ENCODE measurements around the gene NECTIN3. TPM values are rescaled to one million over a fixed set of nuclear protein-coding genes. Genes with fewer than 3 reads are reported as not detected.

The NECTIN3 gene, protein sequence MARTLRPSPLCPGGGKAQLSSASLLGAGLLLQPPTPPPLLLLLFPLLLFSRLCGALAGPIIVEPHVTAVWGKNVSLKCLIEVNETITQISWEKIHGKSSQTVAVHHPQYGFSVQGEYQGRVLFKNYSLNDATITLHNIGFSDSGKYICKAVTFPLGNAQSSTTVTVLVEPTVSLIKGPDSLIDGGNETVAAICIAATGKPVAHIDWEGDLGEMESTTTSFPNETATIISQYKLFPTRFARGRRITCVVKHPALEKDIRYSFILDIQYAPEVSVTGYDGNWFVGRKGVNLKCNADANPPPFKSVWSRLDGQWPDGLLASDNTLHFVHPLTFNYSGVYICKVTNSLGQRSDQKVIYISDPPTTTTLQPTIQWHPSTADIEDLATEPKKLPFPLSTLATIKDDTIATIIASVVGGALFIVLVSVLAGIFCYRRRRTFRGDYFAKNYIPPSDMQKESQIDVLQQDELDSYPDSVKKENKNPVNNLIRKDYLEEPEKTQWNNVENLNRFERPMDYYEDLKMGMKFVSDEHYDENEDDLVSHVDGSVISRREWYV
- total RNA-seq: 1 to 10 TPM; 5.8 to 9.1 TPM

DNA sequence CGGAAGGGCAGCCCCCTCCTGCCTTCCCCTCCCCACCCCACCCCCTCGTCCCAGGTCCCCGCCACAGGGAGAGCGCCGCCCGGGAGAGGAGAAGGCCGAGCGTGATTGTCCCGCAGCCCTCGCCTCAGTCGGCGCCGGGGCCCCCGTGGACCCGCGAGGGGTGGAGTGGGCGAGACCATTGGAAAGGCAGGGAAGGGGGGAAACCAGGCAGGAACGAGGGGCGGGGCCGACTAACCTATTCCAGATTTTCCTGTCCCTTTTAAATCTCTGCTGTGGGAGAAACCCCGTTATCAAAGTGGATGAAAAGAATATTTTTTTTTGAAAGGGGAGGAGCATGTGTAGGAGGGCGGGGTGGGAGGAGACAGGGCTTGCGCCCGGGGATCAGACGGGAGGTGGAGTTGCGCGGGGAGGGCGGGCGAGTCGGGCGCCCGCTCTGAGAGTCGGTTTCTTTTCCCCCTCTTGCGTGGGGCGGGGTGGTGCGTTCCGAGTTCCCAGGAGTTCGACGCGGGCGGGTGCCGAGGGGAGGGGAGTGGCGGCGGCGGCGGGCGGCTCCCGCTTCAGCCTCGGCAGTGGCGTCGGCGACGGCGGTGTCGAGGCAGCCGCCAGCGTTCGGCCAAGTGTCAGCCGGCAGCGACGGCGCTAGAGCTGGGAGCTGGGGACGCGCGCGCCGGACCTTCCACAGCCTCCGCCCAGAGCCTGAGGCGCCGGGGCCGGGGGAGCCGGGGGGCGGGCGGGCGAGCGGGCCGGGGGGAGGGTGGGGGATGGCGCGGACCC lies at the start of gene NECTIN3:
TSS of gene NECTIN3 (plus strand) at position 560 of the 774 bp plus-strand sequence. CDS start at position 762, 202 bp downstream.
- Mint-ChIP-seq H3K4me1 (ENCODE audit: low read depth) (peaks cover 29% of the 10 kb centered on the region), H3K27ac (peak within 1 kb of the TSS; percentile 89), H3K4me3 (peak within 1 kb of the TSS; percentile 93 to 96), H3K27me3 (ENCODE audit: low read depth) (peaks cover 55% of the 10 kb centered on the region), H3K9me3 (no peaks in the 10 kb centered on the region), H3K36me3 (ENCODE audit: insufficient read depth in 2 of 2) (peaks cover 4 to 8% of the 10 kb centered on the region in 2 donors)
- DNase-seq (peak; percentile 86 to 87), ATAC-seq (replicated peaks in 1 of 2) (peak; percentile 89 to 91)

DNA sequence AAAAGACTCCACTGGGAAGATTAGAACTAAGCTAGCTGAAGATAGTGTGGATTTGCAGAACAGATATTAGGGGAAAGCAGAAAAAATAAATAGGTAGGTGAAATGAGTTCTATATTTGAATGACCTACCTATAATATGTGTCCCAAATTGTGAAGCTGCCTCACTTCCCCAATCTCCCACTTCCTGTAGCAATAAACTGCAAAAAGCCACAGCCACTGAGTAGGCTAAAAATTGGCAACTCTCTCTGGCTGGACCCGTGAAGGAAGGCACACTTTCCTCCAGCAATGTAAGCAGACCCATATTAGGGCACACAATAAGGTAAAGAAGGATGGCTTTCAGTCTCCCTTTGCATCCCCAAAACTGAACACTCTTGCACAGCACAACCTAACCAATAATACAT lies 43.7 kb upstream of the NECTIN3 start:
- H3K36me3 Mint-ChIP-seq (ENCODE audit: insufficient read depth in 2 of 2): no peaks in the 10 kb centered on the region
- peaks cover 0 to 2% of the 10 kb centered on the region in 2 donors for H3K9me3 Mint-ChIP-seq
- no peak overlapping the region for H3K4me3 Mint-ChIP-seq
- peaks cover 12% of the 10 kb centered on the region for H3K27me3 Mint-ChIP-seq (ENCODE audit: low read depth)
- H3K27ac Mint-ChIP-seq: no peak overlapping the region
- no peak for DNase-seq
- ATAC-seq (replicated peaks in 1 of 2): no peak
- peaks cover 5% of the 10 kb centered on the region for H3K4me1 Mint-ChIP-seq (ENCODE audit: low read depth)

DNA sequence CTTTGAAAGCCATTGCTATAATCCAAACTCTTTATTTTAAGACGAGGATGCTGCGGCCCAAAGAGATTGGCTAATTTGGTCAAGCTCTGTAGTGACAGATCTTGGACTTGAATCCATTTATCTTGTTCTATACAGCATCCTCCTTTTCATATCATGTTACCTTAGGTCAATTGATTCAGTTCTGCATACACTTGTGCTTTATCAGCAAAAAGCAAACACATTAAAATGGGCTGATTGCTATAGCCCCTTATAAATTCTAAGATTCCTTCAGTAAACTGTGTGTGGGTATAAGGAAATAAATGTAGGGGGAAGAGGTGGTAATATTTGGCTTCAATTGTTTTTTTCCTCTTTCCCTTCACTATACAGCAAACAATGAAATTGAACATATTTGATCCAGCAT lies 40.1 kb upstream of the NECTIN3 start:
- peaks cover 2 to 3% of the 10 kb centered on the region in 2 donors for H3K36me3 Mint-ChIP-seq (ENCODE audit: insufficient read depth in 2 of 2)
- no peak for ATAC-seq (replicated peaks in 1 of 2)
- H3K27me3 Mint-ChIP-seq (ENCODE audit: low read depth): peaks cover 12% of the 10 kb centered on the region

DNA sequence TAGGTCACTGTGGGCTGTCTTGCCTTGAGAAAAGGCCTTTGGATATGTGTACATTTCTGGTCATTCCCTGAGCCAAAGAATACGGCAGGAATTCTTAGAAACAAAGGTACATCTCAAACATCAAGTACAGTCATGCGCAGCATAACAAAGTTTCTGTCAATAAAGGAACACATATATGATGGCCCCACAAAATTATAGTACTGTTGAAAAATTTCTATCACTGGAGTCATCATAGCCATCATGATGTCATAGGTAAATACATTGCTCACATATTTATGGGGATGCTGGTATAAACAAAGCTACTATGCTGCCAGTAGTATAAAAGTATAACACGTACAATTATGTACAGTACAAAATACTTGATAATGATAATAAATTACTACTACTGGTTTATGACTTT lies 38.9 kb upstream of the NECTIN3 start:
- H3K27ac Mint-ChIP-seq: no peak overlapping the region
- ATAC-seq (replicated peaks in 1 of 2) (no peak), DNase-seq (no peak)
- peaks cover 5 to 6% of the 10 kb centered on the region in 2 donors for H3K36me3 Mint-ChIP-seq (ENCODE audit: insufficient read depth in 2 of 2)
- H3K9me3 Mint-ChIP-seq: peaks cover 3 to 6% of the 10 kb centered on the region in 2 donors
- peaks cover 5% of the 10 kb centered on the region for H3K4me1 Mint-ChIP-seq (ENCODE audit: low read depth)
- H3K27me3 Mint-ChIP-seq (ENCODE audit: low read depth): peaks cover 12% of the 10 kb centered on the region
- no peak overlapping the region for H3K4me3 Mint-ChIP-seq

More for the DNA sequence above, 40.1 kb upstream of the NECTIN3 start:
- H3K27ac Mint-ChIP-seq: no peak overlapping the region
- peaks cover 2 to 3% of the 10 kb centered on the region in 2 donors for H3K9me3 Mint-ChIP-seq
- no peak overlapping the region for H3K4me3 Mint-ChIP-seq
- peaks cover 5% of the 10 kb centered on the region for H3K4me1 Mint-ChIP-seq (ENCODE audit: low read depth)
- no peak for DNase-seq

DNA sequence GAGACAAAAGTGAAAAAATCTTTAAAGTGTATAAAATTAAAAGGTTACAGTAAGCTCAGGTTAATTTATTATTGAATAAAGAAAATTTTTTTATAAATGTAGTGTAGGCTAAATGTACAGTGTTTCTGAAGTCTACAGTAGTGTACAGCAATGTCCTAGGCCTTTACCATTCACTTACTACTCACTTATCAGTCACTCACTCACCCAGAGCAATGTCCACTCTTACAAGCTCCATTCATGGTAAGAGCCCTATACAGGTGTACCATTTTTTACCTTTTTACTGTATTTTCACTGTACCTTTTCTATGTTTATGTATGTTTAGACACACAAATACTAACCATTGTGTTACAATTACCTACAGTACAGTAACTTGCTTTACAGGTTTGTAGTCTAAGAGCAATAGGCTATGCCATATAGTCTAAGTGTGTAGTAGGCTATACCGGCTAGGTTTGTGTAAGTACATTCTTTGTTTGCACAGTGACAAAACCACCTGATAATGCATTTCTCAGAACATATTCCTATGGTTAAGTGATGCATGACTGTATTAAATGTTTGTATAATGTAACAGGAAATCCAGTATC lies 38.1 kb upstream of the NECTIN3 start:
- peaks cover 5 to 6% of the 10 kb centered on the region in 2 donors for H3K36me3 Mint-ChIP-seq (ENCODE audit: insufficient read depth in 2 of 2)
- ATAC-seq (replicated peaks in 1 of 2) (no peak), DNase-seq (no peak)
- no peak overlapping the region for H3K4me3 Mint-ChIP-seq
- peaks cover 7% of the 10 kb centered on the region for H3K27me3 Mint-ChIP-seq (ENCODE audit: low read depth)
- no peak overlapping the region for H3K27ac Mint-ChIP-seq
- H3K9me3 Mint-ChIP-seq: peaks cover 5 to 6% of the 10 kb centered on the region in 2 donors
- peaks cover 5% of the 10 kb centered on the region for H3K4me1 Mint-ChIP-seq (ENCODE audit: low read depth)

DNA sequence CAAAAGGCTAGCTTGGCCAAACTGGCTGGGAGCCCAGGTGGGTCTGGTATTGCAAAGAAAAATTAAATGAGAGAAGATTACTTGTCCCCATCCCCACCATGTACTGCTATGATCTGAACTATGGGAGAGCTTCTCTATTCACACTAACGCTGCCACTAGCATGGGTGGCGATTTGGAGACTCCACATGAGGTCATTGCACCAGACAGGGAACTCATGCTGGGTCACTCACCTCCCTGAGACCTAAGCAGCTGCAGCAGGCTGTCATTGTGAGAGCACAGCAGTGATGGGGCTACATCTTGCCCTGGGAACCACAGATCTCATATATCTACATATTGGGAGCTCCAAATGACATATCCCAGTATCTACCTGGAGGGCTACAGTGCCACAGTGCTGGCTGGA lies 36.3 kb upstream of the NECTIN3 start:
- Mint-ChIP-seq H3K4me1 (ENCODE audit: low read depth) (no peaks in the 10 kb centered on the region), H3K36me3 (ENCODE audit: insufficient read depth in 2 of 2) (peaks cover 8% of the 10 kb centered on the region in 2 donors), H3K27ac (no peak overlapping the region), H3K4me3 (no peak overlapping the region), H3K27me3 (ENCODE audit: low read depth) (peaks cover 5% of the 10 kb centered on the region), H3K9me3 (peaks cover 9 to 11% of the 10 kb centered on the region in 2 donors)
- DNase-seq (no peak), ATAC-seq (replicated peaks in 1 of 2) (no peak)

DNA sequence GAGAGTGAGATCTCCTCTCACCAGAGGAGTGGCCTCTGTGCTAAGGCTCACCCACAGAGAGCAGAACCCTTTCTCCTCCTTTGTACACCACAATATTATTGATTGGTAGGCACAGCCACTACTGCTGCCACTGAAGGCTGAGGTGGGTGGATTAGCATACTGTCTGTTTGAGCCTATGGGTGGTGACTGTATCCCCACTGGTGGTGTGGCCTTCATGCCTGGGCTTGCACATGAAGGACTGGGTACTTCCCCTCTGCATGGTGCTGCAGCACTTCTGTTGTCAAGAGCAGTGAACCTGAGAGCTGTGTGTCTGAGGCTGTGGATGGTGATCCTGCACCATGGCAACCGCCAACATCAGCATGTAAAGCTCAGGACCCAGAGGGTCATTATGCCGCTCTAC lies 35.7 kb upstream of the NECTIN3 start:
- H3K27ac Mint-ChIP-seq: no peak overlapping the region
- H3K27me3 Mint-ChIP-seq (ENCODE audit: low read depth): peaks cover 5% of the 10 kb centered on the region
- H3K9me3 Mint-ChIP-seq: peaks cover 10 to 11% of the 10 kb centered on the region in 2 donors
- DNase-seq: no peak
- H3K36me3 Mint-ChIP-seq (ENCODE audit: insufficient read depth in 2 of 2): peaks cover 8% of the 10 kb centered on the region in 2 donors
- H3K4me3 Mint-ChIP-seq: no peak overlapping the region
- no peaks in the 10 kb centered on the region for H3K4me1 Mint-ChIP-seq (ENCODE audit: low read depth)
- ATAC-seq (replicated peaks in 1 of 2): no peak

DNA sequence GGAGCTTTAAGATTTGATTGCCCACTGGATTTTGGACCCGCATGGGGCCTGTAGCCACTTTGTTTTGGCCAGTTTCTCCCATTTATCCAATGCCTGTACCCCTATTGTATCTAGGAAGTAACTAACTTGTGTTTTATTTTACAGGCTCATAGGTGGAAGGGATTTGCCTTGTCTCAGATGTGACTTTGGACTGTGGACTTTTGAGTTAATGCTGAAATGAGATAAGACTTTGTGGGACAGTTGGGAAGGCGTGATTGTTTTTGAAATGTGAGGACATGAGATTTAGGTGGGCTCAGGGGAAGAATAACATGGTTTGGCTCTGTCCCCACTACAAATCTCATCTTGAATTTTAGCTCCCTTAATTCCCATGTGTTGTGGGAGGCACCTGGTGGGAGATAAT lies 30.7 kb upstream of the NECTIN3 start:
- Mint-ChIP-seq H3K4me1 (ENCODE audit: low read depth) (peaks cover 4% of the 10 kb centered on the region), H3K4me3 (no peak overlapping the region), H3K36me3 (ENCODE audit: insufficient read depth in 2 of 2) (peaks cover 8% of the 10 kb centered on the region in 2 donors), H3K27ac (no peak overlapping the region), H3K9me3 (peaks cover 11 to 14% of the 10 kb centered on the region in 2 donors), H3K27me3 (ENCODE audit: low read depth) (peaks cover 5% of the 10 kb centered on the region)
- DNase-seq: no peak
- ATAC-seq (replicated peaks in 1 of 2): no peak

DNA sequence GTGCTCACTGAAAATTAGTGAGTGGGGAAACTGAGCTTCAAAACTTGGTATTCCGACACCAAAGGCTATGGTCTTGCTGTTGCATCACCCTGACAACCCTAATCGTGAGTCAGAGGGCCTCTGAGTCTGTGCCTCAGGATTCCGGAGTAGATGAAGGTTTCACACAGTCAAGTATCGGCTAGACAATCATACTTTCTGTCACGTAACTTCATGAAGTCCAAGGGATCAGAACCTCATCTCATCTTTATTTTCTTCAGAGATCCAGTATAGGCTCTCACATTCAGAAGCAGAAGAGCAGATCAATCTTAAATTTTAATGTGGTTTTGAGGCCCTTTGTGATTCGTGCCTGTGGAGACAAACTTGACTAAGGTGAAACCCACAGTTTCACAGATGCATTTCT lies 26.1 kb upstream of the NECTIN3 start:
- Mint-ChIP-seq H3K4me1 (ENCODE audit: low read depth) (peaks cover 4% of the 10 kb centered on the region), H3K36me3 (ENCODE audit: insufficient read depth in 2 of 2) (no peaks in the 10 kb centered on the region), H3K9me3 (peaks cover 0 to 4% of the 10 kb centered on the region in 2 donors), H3K27ac (peak overlapping the region; percentile 50), H3K4me3 (no peak overlapping the region), H3K27me3 (ENCODE audit: low read depth) (no peaks in the 10 kb centered on the region)
- DNase-seq (peak in 1 of 2 donors; percentile 13), ATAC-seq (replicated peaks in 1 of 2) (peak; percentile 68 to 94)

DNA sequence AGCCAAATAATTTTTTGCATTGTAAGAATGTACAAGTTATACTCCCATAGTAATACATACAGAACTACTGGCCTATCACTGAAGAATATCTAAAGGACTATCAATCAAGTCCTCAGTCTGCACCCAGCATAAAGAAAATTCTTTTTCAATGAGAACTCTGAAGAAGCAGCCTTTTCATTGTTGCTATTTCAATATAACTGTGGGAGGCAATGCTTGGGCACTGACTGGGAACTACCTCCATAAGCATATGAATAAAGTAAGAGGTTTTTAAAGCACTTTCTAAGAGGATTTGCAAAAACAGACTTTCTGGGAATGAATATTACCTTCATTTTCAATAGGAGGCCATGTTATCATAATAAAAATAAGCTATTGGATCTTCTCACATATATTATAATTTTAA lies 24.6 kb upstream of the NECTIN3 start:
- peaks cover 8% of the 10 kb centered on the region for H3K27me3 Mint-ChIP-seq (ENCODE audit: low read depth)
- H3K9me3 Mint-ChIP-seq: no peaks in the 10 kb centered on the region
- no peak overlapping the region for H3K27ac Mint-ChIP-seq
- no peak for ATAC-seq (replicated peaks in 1 of 2)
- H3K4me1 Mint-ChIP-seq (ENCODE audit: low read depth): peaks cover 4% of the 10 kb centered on the region
- H3K4me3 Mint-ChIP-seq: no peak overlapping the region
- no peaks in the 10 kb centered on the region for H3K36me3 Mint-ChIP-seq (ENCODE audit: insufficient read depth in 2 of 2)
- no peak for DNase-seq

DNA sequence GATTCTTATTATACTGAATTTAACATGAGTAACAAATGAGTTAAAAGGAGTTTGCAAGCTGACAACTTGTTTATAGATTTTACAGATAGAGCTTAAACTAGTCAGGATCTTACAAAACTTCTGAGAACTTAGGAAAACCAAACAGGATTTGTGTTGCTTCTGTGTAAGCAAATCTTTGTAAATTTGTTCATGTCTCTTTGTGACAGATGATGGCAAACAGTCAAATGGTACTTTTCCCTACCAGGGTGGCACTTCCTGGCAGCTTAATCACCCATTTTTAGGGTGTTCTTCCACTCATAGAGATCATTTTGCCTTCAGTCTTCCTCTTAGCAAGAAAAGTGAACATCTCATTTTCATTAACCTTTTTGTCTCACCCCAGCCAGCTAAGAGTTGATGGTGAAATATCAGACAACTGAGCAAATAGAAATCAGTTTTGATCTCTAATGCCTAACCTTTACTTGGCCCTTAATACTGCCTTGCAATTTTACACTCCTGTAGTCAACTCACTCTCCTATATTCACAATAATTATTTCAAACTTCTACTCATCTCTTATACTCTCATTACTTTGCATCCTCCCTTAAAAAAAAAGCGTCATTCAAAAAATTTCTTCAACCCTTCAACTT lies 23.7 kb upstream of the NECTIN3 start:
- H3K9me3 Mint-ChIP-seq: no peaks in the 10 kb centered on the region
- ATAC-seq (replicated peaks in 1 of 2) (no peak), DNase-seq (no peak)
- no peaks in the 10 kb centered on the region for H3K36me3 Mint-ChIP-seq (ENCODE audit: insufficient read depth in 2 of 2)
- H3K4me1 Mint-ChIP-seq (ENCODE audit: low read depth): peaks cover 4% of the 10 kb centered on the region
- H3K27me3 Mint-ChIP-seq (ENCODE audit: low read depth): peaks cover 13% of the 10 kb centered on the region
- H3K27ac Mint-ChIP-seq: no peak overlapping the region
- no peak overlapping the region for H3K4me3 Mint-ChIP-seq

DNA sequence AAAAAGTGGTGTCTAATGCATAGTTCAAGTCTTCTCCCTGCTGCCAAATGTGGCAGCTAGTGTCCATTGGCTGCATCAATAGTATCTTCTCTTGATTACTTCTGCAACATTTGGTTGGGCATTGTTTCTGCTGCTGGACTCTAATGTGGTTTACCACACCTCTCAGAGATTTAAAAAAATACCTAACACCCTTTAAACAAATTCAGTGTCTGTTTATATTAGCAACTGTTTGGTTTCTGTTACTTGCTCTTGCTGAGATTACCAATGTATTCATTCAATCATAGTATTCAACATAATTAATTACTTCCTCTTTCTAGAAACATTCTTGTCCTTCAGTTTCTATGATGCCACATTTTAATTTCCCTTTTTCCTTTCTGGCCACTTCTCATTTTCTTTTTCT lies 20.3 kb upstream of the NECTIN3 start:
- ATAC-seq (replicated peaks in 1 of 2) (no peak), DNase-seq (no peak)
- peaks cover 0 to 1% of the 10 kb centered on the region in 2 donors for H3K9me3 Mint-ChIP-seq
- H3K27ac Mint-ChIP-seq: no peak overlapping the region
- no peaks in the 10 kb centered on the region for H3K4me1 Mint-ChIP-seq (ENCODE audit: low read depth)
- peaks cover 0 to 2% of the 10 kb centered on the region in 2 donors for H3K36me3 Mint-ChIP-seq (ENCODE audit: insufficient read depth in 2 of 2)
- peaks cover 24% of the 10 kb centered on the region for H3K27me3 Mint-ChIP-seq (ENCODE audit: low read depth)
- no peak overlapping the region for H3K4me3 Mint-ChIP-seq

All from activated T-cell treated with anti-CD3 and anti-CD28 coated beads, Interleukin-2, amount 50 U/mL, for 72 hours (primary cell).